ENCODE measurements around the gene ADD2. TPM values are rescaled to one million over a fixed set of nuclear protein-coding genes. Genes with fewer than 3 reads are reported as not detected.

The ADD2 gene
- total RNA-seq, 2 experiments from 2014 or later: 4.4 to 6.4 TPM

GRCh38 chr2:70765507-70765906, 2.5 kb downstream of the ADD2 start:
- CTCF ChIA-PET: no interaction called here
- Mint-ChIP-seq H3K4me3 (no peak overlapping the region), H3K9me3 (no peaks in the 10 kb centered on the region), H3K27ac (no peak overlapping the region), H3K27me3 (peaks cover 39% of the 10 kb centered on the region), H3K36me3 (ENCODE audit: low read depth) (no peaks in the 10 kb centered on the region), H3K4me1 (ENCODE audit: low read depth) (peaks cover 16% of the 10 kb centered on the region)
- no peaks in the 10 kb centered on the region for H3K36me3 ChIP-seq (ENCODE audit: insufficient read depth, low read length)
- peaks cover 11 to 31% of the 10 kb centered on the region in 2 experiments for H3K27me3 ChIP-seq (ENCODE audit: control insufficient read depth in 1 of 2, insufficient read depth in 2 of 2, low read length in 2 of 2)
- H3K9me3 ChIP-seq (ENCODE audit: control insufficient read depth in 1 of 2, insufficient read depth in 1 of 2, low read length in 2 of 2): no peaks in the 10 kb centered on the region
- no peak for DNase-seq
- no peak overlapping the region for H3K4me3 ChIP-seq (ENCODE audit: low read length)
- H3K27ac ChIP-seq (ENCODE audit: low read depth in 1 of 2, low read length in 2 of 2): no peak overlapping the region
- peaks cover 14% of the 10 kb centered on the region for H3K4me1 ChIP-seq (ENCODE audit: insufficient read depth, low read length)
- POLR2A ChIA-PET: no interaction called here
- TF ChIP-seq, protein P1, sequence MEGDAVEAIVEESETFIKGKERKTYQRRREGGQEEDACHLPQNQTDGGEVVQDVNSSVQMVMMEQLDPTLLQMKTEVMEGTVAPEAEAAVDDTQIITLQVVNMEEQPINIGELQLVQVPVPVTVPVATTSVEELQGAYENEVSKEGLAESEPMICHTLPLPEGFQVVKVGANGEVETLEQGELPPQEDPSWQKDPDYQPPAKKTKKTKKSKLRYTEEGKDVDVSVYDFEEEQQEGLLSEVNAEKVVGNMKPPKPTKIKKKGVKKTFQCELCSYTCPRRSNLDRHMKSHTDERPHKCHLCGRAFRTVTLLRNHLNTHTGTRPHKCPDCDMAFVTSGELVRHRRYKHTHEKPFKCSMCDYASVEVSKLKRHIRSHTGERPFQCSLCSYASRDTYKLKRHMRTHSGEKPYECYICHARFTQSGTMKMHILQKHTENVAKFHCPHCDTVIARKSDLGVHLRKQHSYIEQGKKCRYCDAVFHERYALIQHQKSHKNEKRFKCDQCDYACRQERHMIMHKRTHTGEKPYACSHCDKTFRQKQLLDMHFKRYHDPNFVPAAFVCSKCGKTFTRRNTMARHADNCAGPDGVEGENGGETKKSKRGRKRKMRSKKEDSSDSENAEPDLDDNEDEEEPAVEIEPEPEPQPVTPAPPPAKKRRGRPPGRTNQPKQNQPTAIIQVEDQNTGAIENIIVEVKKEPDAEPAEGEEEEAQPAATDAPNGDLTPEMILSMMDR (IDR thresholded peaks at IDR 0.05): no peak
- no peak for ATAC-seq (ENCODE audit: poor library complexity)
- intact Hi-C loops (cut with DNase I, micrococcal nuclease): loop anchor here in 1 of 2 experiments (5.0 kb wide), 1 partner anchor 108 kb away; no protein-coding TSS in a partner anchor

- no peak for ATAC-seq (ENCODE audit: poor library complexity)
- H3K4me3 ChIP-seq (ENCODE audit: low read length): no peak overlapping the region
- H3K27me3 Mint-ChIP-seq: peaks cover 13% of the 10 kb centered on the region
- no peak overlapping the region for H3K27ac ChIP-seq (ENCODE audit: low read depth in 1 of 2, low read length in 2 of 2)
- H3K9me3 ChIP-seq (ENCODE audit: control insufficient read depth in 1 of 2, insufficient read depth in 1 of 2, low read length in 2 of 2): no peaks in the 10 kb centered on the region
- intact Hi-C loops (cut with DNase I, micrococcal nuclease): no loop called here
- H3K27ac Mint-ChIP-seq: no peak overlapping the region
- peaks cover 2 to 4% of the 10 kb centered on the region in 2 experiments for H3K27me3 ChIP-seq (ENCODE audit: control insufficient read depth in 1 of 2, insufficient read depth in 2 of 2, low read length in 2 of 2)
- no peak for DNase-seq
- TF ChIP-seq, protein P1 (IDR thresholded peaks at IDR 0.05): no peak
- no peaks in the 10 kb centered on the region for H3K36me3 ChIP-seq (ENCODE audit: insufficient read depth, low read length)
- no peaks in the 10 kb centered on the region for H3K9me3 Mint-ChIP-seq
- ChIA-PET POLR2A (interaction anchor here (0.8 kb wide), 1 partner anchor 8 kb away, joined by 3 read pairs; the partner anchor contains the start of gene ADD2), CTCF (interaction anchor here (0.9 to 1.2 kb wide), 2 partner anchors 8 to 11 kb away, joined by 3 to 4 read pairs; partner anchors contain the start of gene ADD2)
- H3K4me3 Mint-ChIP-seq: no peak overlapping the region
- H3K36me3 Mint-ChIP-seq (ENCODE audit: low read depth): no peaks in the 10 kb centered on the region
- no peaks in the 10 kb centered on the region for H3K4me1 Mint-ChIP-seq (ENCODE audit: low read depth)
- no peaks in the 10 kb centered on the region for H3K4me1 ChIP-seq (ENCODE audit: insufficient read depth, low read length)
These were observed 8.6 kb downstream of the ADD2 start for GRCh38 chr2:70759446-70759845.

- no peaks in the 10 kb centered on the region for H3K36me3 Mint-ChIP-seq (ENCODE audit: low read depth)
- H3K4me1 ChIP-seq (ENCODE audit: insufficient read depth, low read length): no peaks in the 10 kb centered on the region
- TF ChIP-seq, protein P1 (IDR thresholded peaks at IDR 0.05): no peak
- H3K27ac Mint-ChIP-seq: no peak overlapping the region
- intact Hi-C loops (cut with DNase I, micrococcal nuclease): no loop called here
- no peak overlapping the region for H3K27ac ChIP-seq (ENCODE audit: low read depth in 1 of 2, low read length in 2 of 2)
- POLR2A ChIA-PET: no interaction called here
- H3K4me1 Mint-ChIP-seq (ENCODE audit: low read depth): no peaks in the 10 kb centered on the region
- H3K4me3 Mint-ChIP-seq: no peak overlapping the region
- H3K36me3 ChIP-seq (ENCODE audit: insufficient read depth, low read length): no peaks in the 10 kb centered on the region
- peaks cover 0 to 4% of the 10 kb centered on the region in 2 experiments for H3K27me3 ChIP-seq (ENCODE audit: control insufficient read depth in 1 of 2, insufficient read depth in 2 of 2, low read length in 2 of 2)
- H3K4me3 ChIP-seq (ENCODE audit: low read length): no peak overlapping the region
- CTCF ChIA-PET: no interaction called here
- ATAC-seq (ENCODE audit: poor library complexity) (no peak), DNase-seq (no peak)
- H3K27me3 Mint-ChIP-seq: peaks cover 9% of the 10 kb centered on the region
- no peaks in the 10 kb centered on the region for H3K9me3 Mint-ChIP-seq
- no peaks in the 10 kb centered on the region for H3K9me3 ChIP-seq (ENCODE audit: control insufficient read depth in 1 of 2, insufficient read depth in 1 of 2, low read length in 2 of 2)
These were observed 10.0 kb downstream of the ADD2 start for GRCh38 chr2:70757966-70758365.

Data from CD4-positive, alpha-beta T cell (primary cell).